Stimulated activated naive B cell treated with anti-CD40 and anti-IgM and Interleukin-4, amounts not matched to agents 10 μg/mL and 1 μg/mL and 100 μg/mL, for 72 hours (primary cell): ENCODE data around the gene NBAS.

Experiments
- ATAC-seq, 2 donors: fragments of 150-1000 bp; cut with Tn5 transposase; replicated peaks; 2 replicates each; pipeline ENCODE4 v1.10.0; 2021; ENCODE audit warnings: moderate library complexity in 1 of 2
- DNase-seq: peaks from one replicate; pipeline ENCODE4 v3.0.0; 2021
- H3K27ac Mint-ChIP-seq: one replicate; pipeline ENCODE4 v1.8.0; 2022; ENCODE audit warnings: mild to moderate bottlenecking, mixed read lengths
- H3K27me3 Mint-ChIP-seq, 2 donors: one replicate each; pipeline ENCODE4 v1.8.0; 2022; ENCODE audit warnings: mixed read lengths in 2 of 2
- H3K36me3 Mint-ChIP-seq, 2 donors: one replicate each; pipeline ENCODE4 v1.8.0; 2022; ENCODE audit warnings: mixed read lengths in 2 of 2, mild to moderate bottlenecking in 1 of 2
- H3K4me1 Mint-ChIP-seq, 2 donors: one replicate each; pipeline ENCODE4 v1.8.0; 2022; ENCODE audit warnings: mixed read lengths in 2 of 2, mild to moderate bottlenecking in 1 of 2
- H3K4me3 Mint-ChIP-seq, 2 donors: one replicate each; pipeline ENCODE4 v1.8.0; 2022; ENCODE audit warnings: mild to moderate bottlenecking in 2 of 2, mixed read lengths in 2 of 2, moderate library complexity in 1 of 2
- H3K9me3 Mint-ChIP-seq, 2 donors: one replicate each; pipeline ENCODE4 v1.8.0; 2022; ENCODE audit warnings: mixed read lengths in 2 of 2, mild to moderate bottlenecking in 1 of 2

NBAS gene

GRCh38 chr2:15559379-15560139 lies 1.6 kb downstream of the NBAS start:
- Mint-ChIP-seq H3K9me3 (no peaks in the 10 kb centered on the region), H3K4me1 (peaks cover 17 to 21% of the 10 kb centered on the region in 2 donors), H3K27me3 (peaks cover 7 to 8% of the 10 kb centered on the region in 2 donors), H3K36me3 (peaks cover 2 to 7% of the 10 kb centered on the region in 2 donors), H3K27ac (no peak overlapping the region), H3K4me3 (no peak overlapping the region)
- DNase-seq (no peak), ATAC-seq (no peak)

DNA sequence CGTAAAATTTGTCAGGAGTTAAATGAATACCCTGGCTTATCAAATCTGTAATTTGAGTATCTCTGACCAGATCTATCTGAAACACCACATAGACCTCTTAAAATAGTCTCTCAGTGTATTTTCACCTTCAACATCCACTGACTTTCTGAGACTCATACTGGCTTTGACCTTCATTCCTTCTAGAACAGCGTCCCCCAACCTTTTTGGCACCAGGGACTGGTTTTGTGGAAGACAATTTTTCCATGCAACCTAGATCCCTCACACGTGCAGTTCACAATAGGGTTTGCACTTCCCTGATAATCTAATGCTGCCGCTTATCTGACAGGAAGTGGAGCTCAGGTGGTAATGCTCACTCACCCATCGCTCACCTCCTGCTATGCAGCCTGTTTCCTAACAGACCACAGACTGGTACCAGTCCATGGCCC lies 3.2 kb downstream of the NBAS start:
- Mint-ChIP-seq H3K36me3 (peaks cover 6 to 18% of the 10 kb centered on the region in 2 donors), H3K4me3 (no peak overlapping the region), H3K9me3 (no peaks in the 10 kb centered on the region), H3K27ac (no peak overlapping the region), H3K4me1 (peaks cover 15 to 21% of the 10 kb centered on the region in 2 donors), H3K27me3 (no peaks in the 10 kb centered on the region)
- DNase-seq (no peak), ATAC-seq (no peak)

- no peak for ATAC-seq
- H3K27me3 Mint-ChIP-seq = no peaks in the 10 kb centered on the region
Measured at GRCh38 chr2:15556311-15556930, 4.7 kb downstream of the NBAS start.

GRCh38 chr2:15555760-15556193 lies 5.4 kb downstream of the NBAS start:
- peaks cover 10 to 14% of the 10 kb centered on the region in 2 donors for H3K4me1 Mint-ChIP-seq
- peaks cover 12 to 28% of the 10 kb centered on the region in 2 donors for H3K36me3 Mint-ChIP-seq
- H3K4me3 Mint-ChIP-seq = no peak overlapping the region
- no peaks in the 10 kb centered on the region for H3K27me3 Mint-ChIP-seq
- H3K27ac Mint-ChIP-seq = no peak overlapping the region
- DNase-seq (no peak), ATAC-seq (no peak)
- H3K9me3 Mint-ChIP-seq = no peaks in the 10 kb centered on the region

More at GRCh38 chr2:15556311-15556930, 4.7 kb downstream of the NBAS start:
- Mint-ChIP-seq H3K4me3 (no peak overlapping the region), H3K4me1 (peaks cover 11 to 14% of the 10 kb centered on the region in 2 donors), H3K36me3 (peaks cover 12 to 27% of the 10 kb centered on the region in 2 donors), H3K9me3 (no peaks in the 10 kb centered on the region), H3K27ac (no peak overlapping the region)
- DNase-seq = no peak

- Mint-ChIP-seq H3K9me3 (no peaks in the 10 kb centered on the region), H3K27me3 (no peaks in the 10 kb centered on the region), H3K36me3 (peaks cover 12 to 31% of the 10 kb centered on the region in 2 donors), H3K4me3 (no peak overlapping the region), H3K4me1 (peaks cover 4 to 5% of the 10 kb centered on the region in 2 donors), H3K27ac (no peak overlapping the region)
- ATAC-seq (no peak), DNase-seq (no peak)
Measured at GRCh38 chr2:15554525-15555218, 6.5 kb downstream of the NBAS start.

DNA sequence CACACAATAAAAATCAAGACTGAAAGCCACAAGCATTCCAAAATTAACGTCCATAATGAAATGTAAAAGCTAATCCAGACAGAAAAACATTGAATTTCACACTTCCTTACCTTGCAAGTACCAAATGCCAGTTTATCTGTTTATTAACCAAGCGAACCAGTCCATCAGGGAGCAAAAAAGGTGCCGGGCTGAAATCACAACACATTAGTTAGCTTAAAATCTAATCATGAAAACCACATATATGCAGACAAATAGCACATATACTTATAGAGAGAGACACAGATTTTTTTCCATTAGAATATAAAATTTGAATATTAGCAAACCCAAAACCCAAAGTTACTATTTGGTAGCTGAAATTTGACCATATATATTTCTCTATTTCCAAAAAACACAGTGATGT lies 7.2 kb downstream of the NBAS start:
- no peaks in the 10 kb centered on the region for H3K27me3 Mint-ChIP-seq
- no peak overlapping the region for H3K27ac Mint-ChIP-seq
- H3K9me3 Mint-ChIP-seq = no peaks in the 10 kb centered on the region
- peaks cover 0 to 4% of the 10 kb centered on the region in 2 donors for H3K4me1 Mint-ChIP-seq
- H3K4me3 Mint-ChIP-seq = no peak overlapping the region
- DNase-seq (no peak), ATAC-seq (no peak)
- H3K36me3 Mint-ChIP-seq = peaks cover 17 to 36% of the 10 kb centered on the region in 2 donors

GRCh38 chr2:15553519-15553918 lies 7.6 kb downstream of the NBAS start:
- no peak for DNase-seq
- ATAC-seq = no peak
- no peak overlapping the region for H3K4me3 Mint-ChIP-seq
- H3K9me3 Mint-ChIP-seq = no peaks in the 10 kb centered on the region
- H3K4me1 Mint-ChIP-seq = peaks cover 0 to 4% of the 10 kb centered on the region in 2 donors
- peaks cover 17 to 38% of the 10 kb centered on the region in 2 donors for H3K36me3 Mint-ChIP-seq
- no peak overlapping the region for H3K27ac Mint-ChIP-seq
- H3K27me3 Mint-ChIP-seq = no peaks in the 10 kb centered on the region

DNA sequence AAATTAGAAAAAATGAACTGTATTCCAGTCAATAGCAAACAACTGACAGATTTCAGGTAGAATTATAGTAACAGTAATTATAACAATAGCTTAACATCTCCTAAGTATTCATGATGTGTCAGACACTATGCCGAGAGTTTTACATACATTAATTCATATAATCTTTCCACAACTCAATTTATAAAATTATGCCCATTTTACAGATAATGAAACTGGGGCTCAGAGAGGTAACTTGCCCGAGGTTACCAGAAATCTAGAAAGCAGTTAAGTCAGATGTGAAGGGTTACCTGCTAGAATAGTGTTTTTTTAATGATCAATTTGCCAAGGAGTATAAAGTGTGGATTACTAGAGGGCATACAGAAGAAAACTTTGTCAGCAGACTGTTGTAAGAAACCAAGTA lies 12.2 kb downstream of the NBAS start:
- DNase-seq (no peak), ATAC-seq (no peak)
- Mint-ChIP-seq H3K9me3 (no peaks in the 10 kb centered on the region), H3K27ac (no peak overlapping the region), H3K4me3 (no peak overlapping the region), H3K27me3 (no peaks in the 10 kb centered on the region), H3K4me1 (no peaks in the 10 kb centered on the region), H3K36me3 (peaks cover 21 to 36% of the 10 kb centered on the region in 2 donors)

GRCh38 chr2:15547115-15547876 lies 13.8 kb downstream of the NBAS start:
- ATAC-seq (no peak), DNase-seq (no peak)
- H3K4me3 Mint-ChIP-seq = no peak overlapping the region
- no peak overlapping the region for H3K27ac Mint-ChIP-seq
- peaks cover 17 to 33% of the 10 kb centered on the region in 2 donors for H3K36me3 Mint-ChIP-seq
- H3K27me3 Mint-ChIP-seq = no peaks in the 10 kb centered on the region
- no peaks in the 10 kb centered on the region for H3K4me1 Mint-ChIP-seq
- H3K9me3 Mint-ChIP-seq = no peaks in the 10 kb centered on the region

GRCh38 chr2:15546297-15547098 lies 14.6 kb downstream of the NBAS start:
- Mint-ChIP-seq H3K4me1 (no peaks in the 10 kb centered on the region), H3K9me3 (no peaks in the 10 kb centered on the region), H3K36me3 (peaks cover 16 to 28% of the 10 kb centered on the region in 2 donors), H3K27me3 (no peaks in the 10 kb centered on the region), H3K27ac (no peak overlapping the region), H3K4me3 (no peak overlapping the region)
- ATAC-seq (no peak), DNase-seq (no peak)

GRCh38 chr2:15544227-15544626 lies 16.9 kb downstream of the NBAS start:
- no peaks in the 10 kb centered on the region for H3K27me3 Mint-ChIP-seq
- H3K4me1 Mint-ChIP-seq = peaks cover 14 to 20% of the 10 kb centered on the region in 2 donors
- no peak for ATAC-seq

DNA sequence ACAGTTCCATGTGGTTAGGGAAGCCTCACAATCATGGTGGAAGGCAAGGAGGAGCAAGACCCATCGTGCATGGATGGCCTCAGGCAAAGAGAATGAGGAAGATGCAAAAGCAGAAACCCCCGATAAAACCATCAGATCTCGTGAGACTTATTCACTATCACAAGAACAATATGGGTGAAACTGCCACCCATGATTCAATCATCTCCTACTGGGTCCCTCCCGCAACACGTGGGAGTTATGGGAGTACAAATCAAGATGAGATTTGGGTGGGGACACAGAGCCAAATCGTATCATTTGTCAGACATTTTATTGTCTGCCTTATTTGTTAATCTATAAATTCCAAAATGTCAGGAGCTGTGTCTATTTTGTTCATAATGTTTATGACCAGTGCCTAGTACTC lies 17.6 kb downstream of the NBAS start:
- Mint-ChIP-seq H3K4me3 (no peak overlapping the region), H3K27me3 (no peaks in the 10 kb centered on the region), H3K27ac (no peak overlapping the region), H3K36me3 (peaks cover 17 to 27% of the 10 kb centered on the region in 2 donors), H3K4me1 (peaks cover 14 to 20% of the 10 kb centered on the region in 2 donors), H3K9me3 (no peaks in the 10 kb centered on the region)
- DNase-seq (no peak), ATAC-seq (no peak)

More at GRCh38 chr2:15544227-15544626, 16.9 kb downstream of the NBAS start:
- no peak overlapping the region for H3K27ac Mint-ChIP-seq
- no peaks in the 10 kb centered on the region for H3K9me3 Mint-ChIP-seq
- no peak for DNase-seq
- H3K4me3 Mint-ChIP-seq = no peak overlapping the region
- peaks cover 15 to 27% of the 10 kb centered on the region in 2 donors for H3K36me3 Mint-ChIP-seq

- no peaks in the 10 kb centered on the region for H3K27me3 Mint-ChIP-seq
- no peaks in the 10 kb centered on the region for H3K9me3 Mint-ChIP-seq
- peaks cover 16 to 27% of the 10 kb centered on the region in 2 donors for H3K36me3 Mint-ChIP-seq
Measured at GRCh38 chr2:15543053-15543452, 18.1 kb downstream of the NBAS start.

More at GRCh38 chr2:15543053-15543452, 18.1 kb downstream of the NBAS start:
- H3K4me3 Mint-ChIP-seq = no peak overlapping the region
- DNase-seq = no peak
- no peak for ATAC-seq
- H3K4me1 Mint-ChIP-seq = peaks cover 14 to 20% of the 10 kb centered on the region in 2 donors
- no peak overlapping the region for H3K27ac Mint-ChIP-seq
